Tibial nerve (tissue), 4 donors: ENCODE data around the gene SLC39A11.

Experiments used
- CTCF ChIP-seq, 5 experiments: fragments of 200-600 bp in 3 of 5; fragments of 450-650 bp in 2 of 5; sonication (generic) in 3 of 5; IDR thresholded peaks; one replicate each; pipeline ENCODE4 v1.5.1; 2016 to 2019; ENCODE audit warnings: antibody characterized with exemption in 5 of 5, mild to moderate bottlenecking in 3 of 5, moderate library complexity in 2 of 5
- EP300 ChIP-seq, 2 donors: sonication (generic); formaldehyde crosslinking; IDR thresholded peaks; one replicate each; pipeline ENCODE4 v1.6.1; 2017; ENCODE audit warnings: antibody characterized with exemption in 2 of 2, mild to moderate bottlenecking in 1 of 2
- POLR2A ChIP-seq, 2 donors: fragments of 450-650 bp; IDR thresholded peaks; one replicate each; pipeline ENCODE4 v1.6.1; 2017; ENCODE audit warnings: antibody characterized with exemption in 2 of 2, mild to moderate bottlenecking in 2 of 2, moderate library complexity in 2 of 2

DNA sequence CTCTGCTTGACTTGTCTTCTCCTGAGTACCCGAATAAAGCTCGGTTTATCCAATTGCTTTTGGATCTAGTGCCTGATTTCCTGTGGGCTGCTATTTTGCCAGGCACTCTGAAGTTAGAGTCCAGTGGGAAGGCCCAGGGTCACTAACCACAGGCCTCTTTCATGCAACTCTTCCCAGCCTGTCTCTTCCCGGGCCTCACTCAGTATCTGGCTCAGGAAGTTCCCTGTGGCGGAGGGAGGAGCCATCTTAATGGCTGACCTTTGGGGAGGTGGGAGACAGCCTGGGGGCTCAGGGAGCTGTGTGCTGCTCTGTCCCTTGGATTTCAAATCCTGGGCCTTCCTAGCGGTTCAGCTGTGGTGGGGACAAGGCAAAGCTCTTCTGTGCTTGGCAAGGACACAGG, 328.5 kb downstream of the SLC39A11 start:
- TF ChIP-seq CTCF (IDR thresholded peaks at IDR 0.05), result no peak
- no peak for TF ChIP-seq EP300 (IDR thresholded peaks at IDR 0.05)
- no peak for TF ChIP-seq POLR2A (IDR thresholded peaks at IDR 0.05)
